GM12874 (cell line): ENCODE results near the gene CDC42BPG.

Source experiments
- CTCF ChIP-seq: IDR thresholded peaks from 2 replicates; pipeline ENCODE4 v1.5.1; 2011; ENCODE audit warnings: low read depth, mild to moderate bottlenecking, control low read depth, low read length, moderate library complexity; ENCODE audit not compliant: insufficient read depth

Gene CDC42BPG

GRCh38 chr11:64832467-64833197 lies 11.8 kb downstream of the CDC42BPG start:
- no peak for TF ChIP-seq CTCF

GRCh38 chr11:64831411-64831891 lies 13.0 kb downstream of the CDC42BPG start:
- TF ChIP-seq CTCF: no peak

GRCh38 chr11:64829536-64830251 lies 14.8 kb downstream of the CDC42BPG start:
- no peak for TF ChIP-seq CTCF

GRCh38 chr11:64827451-64827839 lies 17.0 kb downstream of the CDC42BPG start:
- TF ChIP-seq CTCF: no peak

GRCh38 chr11:64826578-64827450 lies 17.6 kb downstream of the CDC42BPG start:
- TF ChIP-seq CTCF: no peak

GRCh38 chr11:64826062-64826461 lies 18.4 kb downstream of the CDC42BPG start:
- no peak for TF ChIP-seq CTCF
